HPDE6-E6E7 (cell line): ENCODE measurements around the gene YY2.
"Not testable (repeated sequence)": the region's sequence is repeated elsewhere in the genome, so short reads cannot be mapped to it uniquely, and the experiment has no call there.

Experiments used
- DNase-seq: peaks from one replicate; pipeline ENCODE4 v3.0.0; 2011; ENCODE audit warnings: missing footprints; ENCODE audit errors: extremely low spot score

The YY2 gene

DNA sequence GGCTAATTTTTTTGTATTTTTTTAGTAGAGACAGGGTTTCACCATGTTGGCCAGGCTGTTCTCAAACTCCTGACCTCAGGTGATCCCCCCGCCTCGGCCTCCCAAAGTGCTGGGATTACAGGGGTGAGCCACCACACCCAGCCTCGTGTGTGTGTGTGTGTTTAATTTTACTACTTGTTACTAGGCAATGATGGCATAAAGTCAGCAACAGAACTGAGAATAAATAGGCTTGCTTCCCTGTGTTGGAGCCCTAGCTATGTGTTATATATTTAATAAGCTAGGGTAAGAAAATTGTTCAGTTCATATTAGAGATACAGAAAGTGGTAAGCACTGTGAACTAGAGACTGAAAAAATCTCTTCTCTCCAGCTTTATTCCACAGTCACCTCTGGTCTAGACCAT, 18.4 kb downstream of the YY2 start:
- not testable (repeated sequence) for DNase-seq

DNA sequence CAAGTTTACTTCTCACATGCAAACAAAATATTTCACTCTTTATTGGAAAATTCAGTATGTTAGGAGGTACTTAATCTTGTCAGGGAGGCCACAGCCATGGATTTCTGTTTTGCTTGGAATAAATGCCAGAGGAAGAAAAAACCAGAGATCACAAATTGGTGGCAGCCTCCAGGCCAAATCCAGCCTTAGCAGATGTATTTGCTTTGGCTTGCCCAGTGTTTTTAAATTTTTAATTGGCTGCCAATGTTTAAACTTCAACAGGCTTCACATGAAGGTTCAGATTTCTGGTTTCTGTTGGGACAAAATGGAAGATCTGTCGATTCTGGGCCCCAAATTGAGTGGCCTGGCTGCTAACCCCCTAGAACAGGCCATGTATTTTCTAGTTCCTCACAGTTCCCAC, 19.2 kb downstream of the YY2 start:
- DNase-seq = no peak

- DNase-seq = no peak
Observed at GRCh38 chrX:21881881-21882574, 26.2 kb downstream of the YY2 start.

- DNase-seq = no peak
Observed at GRCh38 chrX:21883258-21883657, 27.5 kb downstream of the YY2 start.

GRCh38 chrX:21885568-21885967, 29.8 kb downstream of the YY2 start:
- DNase-seq = no peak

DNA sequence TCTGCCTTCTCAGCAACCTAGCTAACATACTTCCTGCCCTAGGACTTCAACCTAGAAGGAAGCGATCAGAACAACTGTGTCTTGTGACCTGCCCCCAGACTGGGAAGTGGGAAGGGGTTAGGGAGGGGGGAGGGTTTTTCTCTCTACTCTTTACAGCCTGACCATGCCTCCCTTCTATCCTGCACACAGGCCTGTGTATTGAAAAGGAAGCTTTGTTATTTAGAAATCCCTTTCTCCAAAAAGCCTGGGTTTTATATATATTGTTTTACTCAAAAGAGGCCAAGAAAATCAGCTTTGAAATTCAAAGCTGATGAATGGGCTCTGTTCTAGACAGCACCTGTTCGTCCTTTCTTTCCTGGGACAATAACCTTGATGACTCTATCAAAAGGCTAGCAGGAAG, 49.5 kb downstream of the YY2 start:
- DNase-seq = no peak

GRCh38 chrX:21905953-21906352, 50.2 kb downstream of the YY2 start:
- DNase-seq = no peak

DNA sequence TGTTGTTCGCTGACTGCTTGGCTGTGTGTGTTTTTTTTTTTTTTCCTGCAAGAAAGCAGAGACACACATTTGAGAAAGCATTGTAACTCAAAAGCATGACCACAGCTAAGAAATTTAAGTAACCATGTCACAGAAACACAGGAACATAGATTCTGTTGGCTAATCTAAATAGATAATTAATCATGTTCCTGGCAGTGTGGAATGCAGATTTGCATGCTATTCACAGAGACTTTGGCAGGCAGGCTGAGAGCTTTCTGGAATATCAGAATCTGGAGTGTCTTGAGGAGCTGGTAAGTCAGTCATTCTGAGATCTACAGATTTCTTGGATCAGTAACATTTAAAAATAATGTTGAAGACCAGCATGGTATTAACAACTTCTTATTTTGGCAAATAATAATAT, 51.5 kb downstream of the YY2 start:
- no peak for DNase-seq
